HG02610 (cell line): Measurements from ENCODE around the gene HLA-DOA.

Source experiments
- ATAC-seq: cut with Tn5 transposase; IDR thresholded peaks from one replicate; pipeline ENCODE4 v1.9.1; 2021; ENCODE audit warnings: mild to moderate bottlenecking, moderate library complexity; ENCODE audit not compliant: unreplicated experiment

The HLA-DOA gene

GRCh38 chr6:33017694-33018353 is 8.4 kb upstream of the HLA-DOA start:
- no peak for ATAC-seq

DNA sequence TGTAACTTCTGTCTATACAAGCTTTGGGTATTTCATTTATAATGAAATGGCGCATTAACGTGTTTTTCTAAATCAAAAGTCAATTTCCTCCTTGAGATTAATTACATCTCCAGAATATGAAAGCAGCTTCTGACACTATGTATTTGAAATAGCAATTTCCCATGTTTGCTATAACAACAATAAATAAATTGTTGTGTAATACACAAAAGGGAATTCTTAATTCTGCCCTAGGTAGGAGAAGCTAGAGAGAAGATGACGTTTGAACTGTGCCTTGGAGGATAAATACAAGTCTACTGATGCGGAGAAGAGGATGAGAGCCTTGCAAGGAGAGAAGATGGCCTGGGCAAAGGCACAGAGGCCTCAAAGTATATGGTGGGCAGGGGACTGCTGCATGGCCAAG is 7.6 kb upstream of the HLA-DOA start:
- ATAC-seq: no peak

DNA sequence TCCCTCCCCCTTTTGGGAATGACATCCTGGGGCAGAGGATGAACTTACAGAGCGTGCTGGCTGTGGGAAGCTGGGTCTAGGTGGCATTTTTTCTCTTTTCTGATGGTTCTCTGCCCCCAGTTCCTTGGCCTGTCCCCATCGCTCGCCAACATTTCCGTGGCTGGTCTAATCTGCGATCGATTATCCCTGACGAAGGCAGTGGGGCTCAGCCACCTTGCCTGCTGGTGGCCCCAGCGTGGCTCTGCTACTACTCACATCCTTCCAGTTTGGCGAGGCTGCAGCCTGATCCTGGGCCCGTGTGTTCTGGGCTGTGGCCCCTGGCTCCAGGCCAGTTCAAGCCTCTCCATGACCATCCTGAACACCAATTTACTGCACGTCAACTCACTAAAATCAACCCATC is 6.4 kb upstream of the HLA-DOA start:
- ATAC-seq: no peak

DNA sequence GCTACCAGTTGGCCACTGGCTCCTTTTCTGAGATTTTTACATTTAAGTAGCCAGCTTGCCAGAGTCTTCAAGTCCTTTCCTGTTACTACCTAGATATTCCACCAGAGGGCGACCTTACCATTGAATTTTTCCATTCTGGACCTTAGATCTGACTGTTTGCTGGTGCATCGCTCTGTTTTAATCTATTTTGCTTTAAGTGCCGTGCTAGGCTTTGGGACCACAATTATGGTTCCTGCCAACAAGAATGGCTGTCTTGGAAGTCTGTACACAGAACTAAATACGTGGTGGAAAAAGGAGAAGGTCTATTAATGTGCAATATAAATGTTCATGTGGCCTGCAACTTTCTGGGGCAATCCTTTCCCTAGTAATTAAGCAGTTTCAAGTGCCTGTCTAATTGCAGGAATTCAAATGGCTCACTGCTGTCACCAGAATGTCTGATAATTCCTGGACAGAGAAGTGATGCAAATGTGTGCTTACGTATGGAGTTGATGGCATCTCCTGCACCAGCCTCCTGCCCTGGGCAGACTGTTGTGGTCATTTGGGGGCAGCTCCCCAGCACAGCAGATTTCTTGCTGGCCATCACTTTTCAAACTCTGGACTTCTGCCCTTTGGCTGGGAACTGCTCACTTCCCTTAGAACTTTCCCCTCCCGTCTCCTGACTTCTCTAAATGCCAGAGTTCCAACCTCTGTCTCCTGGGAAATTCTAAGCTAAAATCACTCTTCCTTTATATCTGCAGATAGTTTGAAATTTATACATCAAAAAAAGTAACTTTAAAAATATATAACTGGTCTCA is 5.6 kb upstream of the HLA-DOA start:
- ATAC-seq: no peak

DNA sequence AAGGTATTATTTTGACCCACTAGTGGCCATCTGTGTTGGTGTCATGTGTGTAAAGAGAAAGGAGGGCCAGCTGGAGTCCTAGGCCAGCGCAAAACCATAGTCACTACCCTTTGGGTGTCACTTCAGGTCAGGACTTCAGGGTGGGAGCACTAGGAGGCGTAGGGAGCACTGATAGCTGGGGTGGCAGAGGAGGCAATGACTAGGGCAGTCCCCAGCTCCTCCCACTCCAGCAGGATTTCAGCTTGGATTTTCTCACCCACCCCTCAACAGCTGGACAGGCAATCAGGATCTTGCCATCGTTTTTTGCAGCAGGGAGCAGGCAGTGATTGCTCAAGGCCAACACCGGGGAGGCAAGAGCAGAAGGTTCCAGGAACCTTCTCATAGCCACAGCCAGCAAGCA is 4.2 kb upstream of the HLA-DOA start:
- no peak for ATAC-seq

DNA sequence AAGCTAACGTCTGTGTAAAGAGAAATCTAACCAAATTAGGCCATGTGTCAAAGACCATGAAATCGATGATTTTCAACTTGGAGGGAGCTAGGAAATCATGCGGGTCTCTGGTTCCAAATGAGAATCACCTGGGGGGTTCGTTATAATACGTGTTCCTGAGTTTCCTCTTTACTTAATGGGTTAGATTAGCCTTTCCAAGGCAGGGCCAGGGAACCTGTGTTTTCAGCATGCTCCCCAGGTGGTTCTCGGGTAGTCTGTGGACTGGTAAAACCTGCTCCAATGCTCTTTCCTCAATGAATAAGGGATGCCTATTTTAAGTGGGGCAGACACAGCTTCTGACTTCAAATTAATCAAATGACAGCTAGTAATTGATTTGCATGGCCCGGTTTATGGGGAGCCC is 965 bp upstream of the HLA-DOA start:
- ATAC-seq: no peak

- ATAC-seq: no peak
Measured at GRCh38 chr6:33007831-33008400, 1.5 kb downstream of the HLA-DOA start.

DNA sequence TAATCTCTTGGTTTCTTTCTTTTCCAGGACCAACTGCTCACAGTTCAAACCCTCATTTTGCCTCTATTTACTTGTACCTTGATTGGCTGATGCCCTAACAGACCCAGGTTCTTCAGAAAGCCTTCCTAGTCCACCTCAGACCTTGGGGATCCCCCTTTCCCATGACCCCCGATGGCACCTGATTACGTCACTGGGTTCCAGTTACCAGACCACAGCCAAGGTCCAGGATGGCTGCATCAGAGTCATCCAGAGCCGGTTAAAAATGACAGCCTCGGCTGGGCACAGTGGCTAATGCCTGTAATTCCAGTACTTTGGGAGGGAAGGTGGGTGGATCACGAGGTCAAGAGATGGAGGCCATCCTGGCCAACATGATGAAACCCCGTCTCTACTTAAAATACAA is 4.5 kb downstream of the HLA-DOA start:
- no peak for ATAC-seq

DNA sequence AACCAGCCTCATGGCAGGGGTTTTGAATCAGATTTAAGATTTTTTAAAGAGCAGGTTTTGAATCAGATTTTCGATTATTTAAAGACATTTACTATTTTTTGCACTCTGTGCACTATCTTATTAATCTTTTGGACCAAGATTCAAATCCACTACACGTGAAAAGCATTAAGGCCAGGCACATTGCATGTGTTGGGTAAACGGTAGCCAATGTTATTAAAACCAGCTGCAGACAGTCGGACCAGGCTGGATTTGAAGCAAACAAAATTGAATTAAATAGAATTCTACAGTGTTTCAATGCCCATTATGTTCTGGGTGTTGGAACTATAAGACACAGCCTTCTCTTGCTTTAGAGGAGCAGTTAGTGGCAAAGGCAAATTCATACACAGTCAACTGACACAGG is 7.7 kb downstream of the HLA-DOA start:
- no peak for ATAC-seq

DNA sequence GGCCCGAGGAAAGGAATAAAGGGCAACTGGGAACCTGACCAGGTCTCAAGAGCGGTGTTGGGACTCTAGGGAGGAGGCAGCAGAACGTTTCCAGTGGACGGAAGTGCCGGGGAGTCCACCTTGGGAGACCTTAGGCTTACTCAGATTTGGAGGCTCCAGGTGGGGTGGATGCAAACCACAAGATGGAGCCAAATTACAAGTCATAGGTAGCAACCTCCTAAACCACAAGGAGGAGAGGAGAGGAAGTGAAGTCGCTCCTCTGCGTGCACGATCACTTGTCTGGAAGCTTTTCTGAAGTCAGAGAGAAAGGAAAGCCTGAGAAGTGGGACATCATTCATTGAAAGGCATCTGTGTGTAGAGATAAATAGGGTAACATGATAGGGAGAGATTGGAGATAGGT is 9.3 kb downstream of the HLA-DOA start:
- no peak for ATAC-seq

DNA sequence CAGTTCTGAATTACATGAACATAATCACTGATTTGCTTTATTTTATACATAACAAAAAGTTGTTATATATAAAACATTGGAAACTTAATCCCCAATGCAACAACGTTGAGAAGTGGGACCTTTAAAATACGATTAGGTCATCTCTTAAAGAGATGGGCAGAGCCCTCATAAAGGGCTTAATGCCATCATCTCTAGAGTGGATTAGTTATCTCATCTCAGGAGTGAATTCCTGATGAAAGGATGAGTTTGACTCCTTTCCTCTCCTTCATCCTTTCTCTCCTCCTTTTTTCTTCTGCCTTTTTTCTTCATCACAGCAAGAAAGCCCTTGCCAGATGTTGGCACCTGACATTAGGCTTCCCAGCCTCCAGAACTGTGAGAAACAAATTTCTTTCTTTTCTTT is 13.9 kb downstream of the HLA-DOA start:
- no peak for ATAC-seq

- ATAC-seq: no peak
Measured at GRCh38 chr6:32993363-32993973, 15.9 kb downstream of the HLA-DOA start.

- ATAC-seq: no peak
Measured at GRCh38 chr6:32991972-32992371, 17.4 kb downstream of the HLA-DOA start.

DNA sequence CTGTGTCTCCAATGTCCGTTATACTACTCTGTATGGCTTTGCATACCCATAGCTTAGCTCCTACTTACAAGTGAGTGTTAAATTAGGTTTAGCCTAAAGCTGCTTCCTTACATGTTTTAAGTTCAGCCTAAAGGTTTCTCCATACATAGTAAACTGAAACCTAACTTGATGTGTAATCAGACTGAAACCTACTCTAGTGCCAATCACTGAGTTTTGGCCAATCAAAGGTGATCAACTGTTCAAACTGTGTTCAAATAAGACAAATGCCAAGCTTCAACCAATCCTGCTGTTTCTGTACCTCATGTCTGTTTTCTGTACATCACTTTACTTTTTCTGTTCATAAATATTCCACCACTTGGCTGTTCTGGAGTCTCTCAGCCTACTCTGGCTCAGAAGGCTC is 20.0 kb downstream of the HLA-DOA start:
- ATAC-seq: no peak

GRCh38 chr6:32984622-32985389 is 24.6 kb downstream of the HLA-DOA start:
- no peak for ATAC-seq

- ATAC-seq: no peak
Measured at GRCh38 chr6:32983964-32984621, 25.3 kb downstream of the HLA-DOA start.

GRCh38 chr6:32983493-32983848 is 25.9 kb downstream of the HLA-DOA start:
- no peak for ATAC-seq

- no peak for ATAC-seq
Measured at GRCh38 chr6:32982702-32983492, 26.5 kb downstream of the HLA-DOA start.

GRCh38 chr6:32982084-32982701 is 27.2 kb downstream of the HLA-DOA start:
- ATAC-seq: no peak
